ENCODE data around the gene GLDN.
"Not testable (repeated sequence)": the region's sequence is repeated elsewhere in the genome, so short reads cannot be mapped to it uniquely, and the experiment has no call there.

GLDN gene

DNA sequence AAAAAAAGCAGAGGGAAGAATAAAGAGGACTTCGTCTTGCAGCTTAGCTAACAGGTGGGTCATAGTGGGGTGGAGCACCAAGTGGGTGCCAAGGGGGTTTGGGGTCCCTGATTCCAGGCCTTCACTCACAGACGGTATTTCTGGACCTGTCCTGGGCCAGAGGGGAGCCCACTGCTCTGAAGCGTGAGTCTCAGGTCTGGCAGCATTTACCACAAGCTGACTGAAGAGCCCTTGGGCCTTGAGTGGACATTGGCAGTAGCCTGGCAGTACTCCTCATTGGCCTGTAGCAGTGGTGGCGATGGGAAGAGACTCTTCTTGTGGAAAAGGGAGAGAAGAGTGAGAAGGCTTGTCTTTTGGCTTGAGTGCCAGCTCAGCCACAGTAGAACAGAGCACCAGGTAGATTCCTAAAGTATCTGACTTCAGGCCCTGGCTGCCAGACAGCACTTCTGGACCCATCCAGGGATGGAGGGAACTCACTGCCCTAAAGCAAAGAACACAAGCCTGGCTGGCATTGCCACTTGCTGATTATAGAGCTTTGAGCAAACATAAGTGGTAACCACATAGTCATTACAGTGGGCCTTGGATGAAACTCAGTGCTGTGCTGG lies 72.9 kb downstream of the GLDN start:
- H3K4me1 Mint-ChIP-seq, result no peaks in the 10 kb centered on the region
- no peak overlapping the region for H3K4me3 Mint-ChIP-seq
- H3K27me3 Mint-ChIP-seq, result peaks cover 31% of the 10 kb centered on the region
- ATAC-seq (no peak), DNase-seq (no peak)
- H3K27ac Mint-ChIP-seq, result no peak overlapping the region
- no peaks in the 10 kb centered on the region for H3K9me3 Mint-ChIP-seq

DNA sequence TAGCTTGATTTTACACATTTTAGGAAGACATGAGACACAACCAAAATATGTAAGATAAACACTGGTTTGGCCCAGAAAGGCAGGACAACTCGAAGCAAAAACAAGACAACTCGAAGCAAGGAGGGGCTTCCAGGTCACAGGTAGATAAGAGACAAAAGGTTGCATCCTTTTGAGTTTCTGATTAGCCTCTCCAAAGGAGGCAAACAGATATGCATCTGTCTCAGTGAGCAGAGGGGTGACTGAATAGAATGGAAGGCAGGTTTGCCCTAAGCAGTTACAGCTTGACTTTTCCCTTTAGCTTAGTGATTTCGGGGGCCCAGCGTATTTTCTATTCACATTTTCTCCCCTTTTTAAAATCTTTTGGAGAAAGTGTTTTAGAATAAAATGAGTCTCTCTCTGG lies 74.7 kb downstream of the GLDN start:
- no peak for ATAC-seq
- H3K9me3 Mint-ChIP-seq, result no peaks in the 10 kb centered on the region
- DNase-seq, result no peak
- no peak overlapping the region for H3K27ac Mint-ChIP-seq
- H3K27me3 Mint-ChIP-seq, result peaks cover 13% of the 10 kb centered on the region
- no peaks in the 10 kb centered on the region for H3K4me1 Mint-ChIP-seq
- no peak overlapping the region for H3K4me3 Mint-ChIP-seq

DNA sequence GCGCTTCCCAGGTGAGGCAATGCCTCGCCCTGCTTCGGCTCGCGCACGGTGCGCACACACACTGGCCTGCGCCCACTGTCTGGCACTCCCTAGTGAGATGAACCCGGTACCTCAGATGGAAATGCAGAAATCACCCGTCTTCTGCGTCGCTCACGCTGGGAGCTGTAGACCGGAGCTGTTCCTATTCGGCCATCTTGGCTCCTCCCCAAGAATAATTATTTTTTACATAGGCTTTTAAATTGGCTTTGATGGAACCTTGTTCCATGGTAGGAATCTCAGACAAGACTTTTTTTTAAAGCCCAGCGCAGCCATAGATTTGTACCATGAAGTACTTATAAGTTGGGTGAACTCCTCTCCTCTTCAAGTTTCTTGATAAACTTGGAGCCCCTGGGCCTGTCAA lies 81.6 kb downstream of the GLDN start:
- not testable (repeated sequence) for H3K4me3 Mint-ChIP-seq, H3K9me3 Mint-ChIP-seq, H3K27ac Mint-ChIP-seq, H3K4me1 Mint-ChIP-seq, H3K27me3 Mint-ChIP-seq, ATAC-seq, DNase-seq

DNA sequence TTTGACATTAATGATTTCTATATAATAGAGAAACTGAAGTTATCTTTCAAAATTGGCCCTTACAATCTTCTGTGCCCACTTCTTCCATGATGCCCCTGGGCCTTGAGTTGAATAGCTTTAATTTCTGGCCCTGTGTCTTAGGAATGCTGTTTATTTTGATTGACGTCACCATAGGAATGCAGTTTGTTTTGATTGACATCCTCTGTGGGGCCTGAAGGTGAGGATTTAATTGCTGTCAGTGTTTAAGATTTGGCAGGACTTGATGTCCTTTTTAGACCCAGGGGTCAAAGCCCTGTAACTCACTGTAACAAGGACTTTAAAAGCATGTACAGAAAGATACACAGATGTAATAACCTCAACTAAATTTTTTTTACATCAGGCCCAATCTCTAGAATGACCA lies 83.3 kb downstream of the GLDN start:
- H3K9me3 Mint-ChIP-seq, result no peaks in the 10 kb centered on the region
- no peak for ATAC-seq
- no peaks in the 10 kb centered on the region for H3K4me1 Mint-ChIP-seq

DNA sequence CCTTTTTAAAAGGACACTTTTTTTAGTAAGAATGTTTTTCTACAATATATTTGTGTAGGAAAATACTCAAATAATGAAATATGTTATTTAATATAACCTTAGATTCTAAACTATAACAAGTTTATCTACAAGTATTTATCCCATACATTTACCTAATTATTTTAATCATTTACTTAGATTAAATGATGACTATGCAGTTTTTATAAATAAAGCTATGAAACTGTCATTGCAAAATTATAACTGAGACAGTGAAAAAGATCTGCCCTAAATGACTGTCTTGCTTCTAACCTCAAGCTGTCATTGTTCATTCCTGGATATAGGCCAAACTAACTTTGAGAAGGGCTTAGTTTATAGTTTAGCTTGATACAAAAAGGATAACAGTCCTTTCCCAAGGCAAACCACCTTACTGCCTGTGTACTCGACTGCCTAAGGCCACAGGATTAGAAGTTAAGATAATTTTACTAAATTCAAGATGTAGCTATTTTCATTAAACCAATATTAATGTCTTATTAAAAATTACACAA lies 84.1 kb downstream of the GLDN start:
- no peaks in the 10 kb centered on the region for H3K27me3 Mint-ChIP-seq
- no peak for DNase-seq
- no peak overlapping the region for H3K4me3 Mint-ChIP-seq
- no peaks in the 10 kb centered on the region for H3K4me1 Mint-ChIP-seq
- no peak for ATAC-seq
- no peak overlapping the region for H3K27ac Mint-ChIP-seq
- no peaks in the 10 kb centered on the region for H3K9me3 Mint-ChIP-seq

More for the DNA sequence above, 83.3 kb downstream of the GLDN start:
- H3K27me3 Mint-ChIP-seq, result no peaks in the 10 kb centered on the region
- DNase-seq, result no peak
- no peak overlapping the region for H3K27ac Mint-ChIP-seq
- no peak overlapping the region for H3K4me3 Mint-ChIP-seq

DNA sequence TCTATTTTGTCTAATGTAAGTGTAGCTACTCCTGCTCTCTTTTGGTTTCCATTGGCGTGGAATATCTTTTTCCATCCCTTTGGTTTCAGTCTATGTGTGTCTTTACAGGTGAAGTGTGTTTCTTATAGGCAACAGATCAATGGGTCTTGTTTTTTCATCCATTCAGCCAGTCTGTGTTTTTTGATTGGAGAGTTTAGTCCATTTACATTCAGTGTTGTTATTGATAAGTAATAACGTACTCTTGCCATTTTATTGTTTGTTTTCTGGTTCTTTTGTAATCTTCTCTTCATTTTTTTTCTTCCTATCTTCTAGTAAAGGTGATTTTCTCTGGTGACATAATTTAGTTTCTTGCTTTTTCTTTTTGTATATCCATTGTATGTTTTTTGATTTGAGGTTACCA lies 97.1 kb downstream of the GLDN start:
- DNase-seq, result no peak
- Mint-ChIP-seq H3K27me3 (peaks cover 26% of the 10 kb centered on the region), H3K4me1 (no peaks in the 10 kb centered on the region), H3K27ac (no peak overlapping the region), H3K4me3 (no peak overlapping the region), H3K9me3 (peaks cover 4 to 7% of the 10 kb centered on the region in 2 donors)
- ATAC-seq, result no peak

DNA sequence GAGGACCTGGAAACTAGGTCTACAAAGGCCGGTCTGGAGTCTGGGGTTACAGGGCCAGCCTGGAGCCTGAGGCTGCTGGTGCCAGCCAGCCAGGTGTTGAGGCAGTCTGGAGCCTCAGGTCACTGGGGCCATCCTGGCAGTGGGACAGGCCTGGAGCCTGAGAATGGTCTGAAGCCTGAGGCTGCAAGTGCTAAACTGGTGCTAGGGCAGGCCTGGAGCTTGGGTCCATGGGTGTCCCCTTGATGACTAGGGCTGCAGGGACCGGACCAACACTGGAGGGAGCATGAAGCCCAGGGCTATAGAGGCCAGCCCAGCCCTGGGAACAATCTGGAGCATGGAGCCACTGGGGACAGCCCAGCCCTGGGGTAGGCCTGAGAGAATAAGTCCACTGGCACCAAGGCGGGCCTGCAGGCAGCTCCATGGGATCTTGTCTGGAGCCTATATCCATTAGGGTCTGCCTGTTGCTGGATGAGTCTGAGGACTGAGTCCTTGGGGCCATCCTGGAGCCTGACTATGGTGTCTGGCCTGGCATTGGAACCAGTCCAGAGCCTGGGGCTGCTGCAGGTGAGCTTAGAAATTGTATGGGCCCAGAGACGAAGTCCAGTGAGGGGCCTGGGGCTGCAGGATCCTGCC lies 101.9 kb downstream of the GLDN start:
- Mint-ChIP-seq H3K9me3 (no peaks in the 10 kb centered on the region), H3K27me3 (peaks cover 12% of the 10 kb centered on the region), H3K27ac (no peak overlapping the region), H3K4me1 (peaks cover 12% of the 10 kb centered on the region), H3K4me3 (no peak overlapping the region)
- ATAC-seq (no peak), DNase-seq (no peak)

DNA sequence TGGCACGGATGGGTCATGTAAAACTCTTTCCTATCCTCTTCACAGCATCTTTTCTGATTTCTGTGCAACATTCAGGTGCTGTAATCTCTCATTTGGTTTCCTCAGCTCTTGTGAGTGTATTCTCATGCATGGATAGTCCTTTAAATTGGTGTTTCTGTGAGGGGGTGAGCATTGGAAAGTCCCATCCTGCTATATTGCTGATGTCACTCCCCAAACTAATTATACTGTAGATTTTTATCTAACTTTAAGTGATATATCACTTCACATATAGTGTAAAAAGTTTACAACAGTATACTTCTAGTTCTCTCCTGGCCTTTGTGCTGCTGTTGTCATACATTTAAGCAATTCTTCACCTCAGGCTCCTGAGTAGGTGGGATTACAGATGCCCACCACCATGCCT lies 102.7 kb downstream of the GLDN start:
- H3K27me3 Mint-ChIP-seq, result peaks cover 12% of the 10 kb centered on the region
- ATAC-seq, result no peak
- DNase-seq, result no peak
- H3K9me3 Mint-ChIP-seq, result no peaks in the 10 kb centered on the region
- H3K4me3 Mint-ChIP-seq, result no peak overlapping the region
- H3K27ac Mint-ChIP-seq, result no peak overlapping the region
- peaks cover 12% of the 10 kb centered on the region for H3K4me1 Mint-ChIP-seq

DNA sequence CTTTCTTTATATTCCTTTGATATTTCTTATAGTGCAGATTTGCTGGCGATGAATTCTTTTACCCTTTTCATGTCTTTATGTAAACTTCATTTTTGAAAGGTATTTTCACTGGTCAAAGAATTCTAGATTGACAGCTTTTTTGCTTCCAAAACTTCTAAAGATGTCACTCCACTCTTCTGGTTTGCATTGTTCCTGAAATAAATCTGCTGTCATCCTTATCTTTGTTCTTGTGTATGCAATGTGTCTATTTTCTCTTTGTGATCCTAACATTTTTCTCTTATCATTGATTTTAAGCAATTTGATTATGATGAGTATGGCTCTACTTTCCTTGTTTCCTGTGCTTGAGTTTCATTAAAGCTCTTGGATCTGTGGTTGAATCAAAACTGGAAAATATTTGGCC lies 103.4 kb downstream of the GLDN start:
- Mint-ChIP-seq H3K27ac (no peak overlapping the region), H3K4me1 (peaks cover 12% of the 10 kb centered on the region), H3K9me3 (no peaks in the 10 kb centered on the region), H3K4me3 (no peak overlapping the region), H3K27me3 (peaks cover 12% of the 10 kb centered on the region)
- DNase-seq (no peak), ATAC-seq (no peak)

DNA sequence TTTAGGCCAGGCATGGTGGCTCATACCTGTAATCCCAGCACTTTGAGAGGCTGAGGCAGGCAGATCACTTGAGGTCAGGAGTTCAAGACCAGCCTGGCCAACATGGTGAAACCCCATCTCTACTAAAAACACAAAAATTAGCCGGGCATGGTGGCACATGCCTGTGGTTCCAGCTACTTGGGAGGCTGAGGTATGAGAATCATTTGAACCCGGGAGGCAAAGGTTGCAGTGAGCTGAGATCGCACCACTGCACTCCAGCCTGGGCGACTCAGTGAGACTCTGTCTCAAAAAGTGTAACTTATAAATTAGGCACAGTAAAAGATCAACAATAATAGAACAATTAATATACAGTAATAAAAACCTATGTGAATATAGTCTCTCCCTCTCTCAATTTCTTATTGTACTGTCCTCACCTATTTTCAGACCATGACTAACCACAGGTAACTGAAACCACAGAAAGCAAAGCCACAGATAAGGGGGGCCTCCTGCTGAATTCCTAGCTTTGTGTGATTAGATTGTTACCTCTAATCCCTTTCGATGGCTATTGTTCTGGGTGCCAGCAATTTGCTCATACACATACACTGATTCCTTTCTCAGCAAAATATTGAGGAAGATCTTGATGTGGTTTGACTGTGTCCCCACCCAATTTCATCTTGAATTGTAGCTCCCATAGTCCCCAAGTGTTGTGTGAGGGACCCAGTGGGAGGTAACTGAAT lies 104.7 kb downstream of the GLDN start:
- H3K27me3 Mint-ChIP-seq, H3K4me3 Mint-ChIP-seq, H3K27ac Mint-ChIP-seq, DNase-seq, H3K9me3 Mint-ChIP-seq, ATAC-seq: not testable (repeated sequence)
- H3K4me1 Mint-ChIP-seq, result peaks cover 12% of the 10 kb centered on the region

DNA sequence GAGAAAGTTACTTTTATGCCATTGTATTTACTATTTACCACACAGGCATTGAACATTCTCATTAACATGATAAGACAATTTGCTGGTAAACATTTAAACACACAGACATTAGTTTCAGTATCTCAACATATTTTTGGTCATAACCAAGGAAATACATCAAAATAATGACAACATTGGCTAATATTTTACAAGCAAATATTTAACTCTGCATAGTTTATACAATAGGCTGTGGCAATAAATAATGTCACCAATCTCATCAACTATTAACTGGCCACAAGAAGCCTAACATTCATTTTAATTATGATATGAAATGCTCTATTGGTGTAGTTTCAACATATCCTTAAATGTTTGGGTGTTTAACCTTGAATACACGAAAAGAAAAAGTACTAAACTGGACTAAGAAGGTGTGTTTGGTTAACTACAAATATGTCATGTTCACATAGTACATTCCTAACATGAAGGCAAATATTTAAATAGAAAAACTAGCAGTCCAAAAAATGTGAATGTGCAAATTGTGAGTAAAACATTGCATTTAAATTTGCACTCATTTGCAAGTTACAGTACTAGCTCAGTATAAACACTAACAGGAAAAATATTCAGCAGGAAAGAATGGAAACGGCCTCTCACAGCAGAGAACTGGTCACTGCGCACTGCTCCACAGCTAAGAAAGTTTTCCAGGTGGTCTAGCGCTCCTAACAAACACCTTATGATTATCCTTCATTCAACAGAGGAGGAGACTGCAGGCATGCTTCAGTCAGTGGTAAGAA lies 106.6 kb downstream of the GLDN start:
- H3K27ac Mint-ChIP-seq, result no peak overlapping the region
- peaks cover 12% of the 10 kb centered on the region for H3K4me1 Mint-ChIP-seq
- no peak for ATAC-seq
- H3K9me3 Mint-ChIP-seq, result no peaks in the 10 kb centered on the region
- H3K27me3 Mint-ChIP-seq, result no peaks in the 10 kb centered on the region
- H3K4me3 Mint-ChIP-seq, result no peak overlapping the region
- DNase-seq, result no peak

DNA sequence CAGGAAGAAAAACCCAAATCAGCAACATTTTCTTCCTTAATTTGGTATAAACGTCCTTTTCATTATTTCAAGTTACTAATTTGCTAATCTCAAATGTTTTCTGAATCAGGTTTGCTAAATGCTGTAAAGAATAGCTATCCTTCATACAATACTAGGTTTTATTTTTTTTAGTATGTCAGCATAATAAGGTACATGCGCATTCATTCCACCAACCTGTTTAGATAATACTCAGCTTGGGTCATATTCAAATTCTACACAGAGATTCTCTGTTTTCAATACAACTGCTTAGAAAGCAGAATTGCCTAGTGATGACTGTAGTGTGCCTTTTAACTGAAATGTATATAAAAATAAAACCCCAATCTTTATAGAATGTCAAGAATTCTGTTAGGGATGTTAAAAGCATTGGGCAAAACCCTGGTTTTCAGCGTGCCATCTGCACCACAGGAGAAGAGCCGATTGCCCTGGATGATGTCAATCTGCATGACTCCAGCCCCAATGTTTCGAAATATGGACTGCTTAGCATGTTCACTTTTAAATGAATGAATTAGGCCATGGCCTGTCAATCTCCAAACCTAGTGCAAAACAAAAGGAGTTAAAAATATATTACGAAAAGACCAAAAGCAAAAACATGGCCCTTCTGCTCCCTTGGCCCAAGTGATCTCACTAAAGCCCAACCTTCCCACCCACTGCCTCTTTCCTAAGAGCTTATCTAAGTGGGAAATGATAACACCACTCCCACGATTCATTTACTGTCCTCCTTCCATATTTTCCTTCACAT lies 107.4 kb downstream of the GLDN start:
- no peaks in the 10 kb centered on the region for H3K9me3 Mint-ChIP-seq
- no peaks in the 10 kb centered on the region for H3K27me3 Mint-ChIP-seq
- no peak for DNase-seq
- no peak for ATAC-seq
- no peak overlapping the region for H3K27ac Mint-ChIP-seq
- no peak overlapping the region for H3K4me3 Mint-ChIP-seq
- H3K4me1 Mint-ChIP-seq, result peaks cover 12% of the 10 kb centered on the region

DNA sequence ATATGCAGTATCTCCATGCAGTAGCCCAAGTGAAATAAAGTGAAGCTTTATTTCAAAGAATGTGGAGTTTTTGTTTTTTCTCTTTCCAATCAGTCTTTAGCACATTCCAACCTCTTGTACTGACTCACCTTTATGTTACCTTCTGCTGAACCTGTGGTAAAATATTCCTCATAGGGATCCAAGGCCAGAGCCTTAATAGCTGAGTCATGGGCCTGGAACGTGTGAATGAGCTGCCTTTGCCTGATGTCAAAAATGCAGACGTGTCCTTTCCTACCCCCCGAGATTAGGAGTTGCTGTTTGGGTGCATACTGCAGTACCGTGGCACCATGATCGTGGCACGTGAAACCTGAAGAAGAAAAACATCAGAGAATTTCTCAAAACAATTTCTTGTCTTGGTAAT lies 108.5 kb downstream of the GLDN start:
- no peak overlapping the region for H3K4me3 Mint-ChIP-seq
- no peaks in the 10 kb centered on the region for H3K27me3 Mint-ChIP-seq
- no peaks in the 10 kb centered on the region for H3K9me3 Mint-ChIP-seq
- H3K4me1 Mint-ChIP-seq, result peaks cover 12% of the 10 kb centered on the region
- no peak for DNase-seq
- ATAC-seq, result no peak
- H3K27ac Mint-ChIP-seq, result no peak overlapping the region
